Ecto neural progenitor cell (in vitro differentiated cells): Measurements from ENCODE around the gene SMIM35.

Source experiments
- DNase-seq: peaks from one replicate; pipeline ENCODE4 v3.0.0-alpha.2; 2018; ENCODE audit warnings: low spot score

The SMIM35 gene

GRCh38 chr11:118109231-118109630, 22.5 kb upstream of the SMIM35 start:
- no peak for DNase-seq

- DNase-seq, result no peak
Measured at GRCh38 chr11:118108513-118108912, 21.8 kb upstream of the SMIM35 start.

GRCh38 chr11:118106789-118107335, 20.1 kb upstream of the SMIM35 start:
- no peak for DNase-seq

GRCh38 chr11:118105657-118106305, 19.0 kb upstream of the SMIM35 start:
- no peak for DNase-seq

- DNase-seq, result no peak
Measured at GRCh38 chr11:118104491-118104890, 17.7 kb upstream of the SMIM35 start.

- no peak for DNase-seq
Measured at GRCh38 chr11:118102721-118103261, 16.0 kb upstream of the SMIM35 start.

- DNase-seq, result no peak
Measured at GRCh38 chr11:118100691-118101232, 14.0 kb upstream of the SMIM35 start.

- DNase-seq, result no peak
Measured at GRCh38 chr11:118099838-118100556, 13.2 kb upstream of the SMIM35 start.

GRCh38 chr11:118098996-118099837, 12.5 kb upstream of the SMIM35 start:
- no peak for DNase-seq

- no peak for DNase-seq
Measured at GRCh38 chr11:118095967-118096367, 9.2 kb upstream of the SMIM35 start.

- no peak for DNase-seq
Measured at GRCh38 chr11:118095493-118095892, 8.7 kb upstream of the SMIM35 start.

- DNase-seq, result no peak
Measured at GRCh38 chr11:118092907-118093571, 6.3 kb upstream of the SMIM35 start.

- DNase-seq, result no peak
Measured at GRCh38 chr11:118091690-118092089, 4.9 kb upstream of the SMIM35 start.

- no peak for DNase-seq
Measured at GRCh38 chr11:118090545-118091162, 3.9 kb upstream of the SMIM35 start.

GRCh38 chr11:118088531-118088930, 1.8 kb upstream of the SMIM35 start:
- DNase-seq, result no peak

- no peak for DNase-seq
Measured at GRCh38 chr11:118087931-118088330, 1.2 kb upstream of the SMIM35 start.

- DNase-seq, result no peak
Measured at GRCh38 chr11:118084656-118085055, 2.1 kb downstream of the SMIM35 start.

GRCh38 chr11:118084247-118084646, 2.5 kb downstream of the SMIM35 start:
- DNase-seq, result no peak

GRCh38 chr11:118082880-118083552, 3.7 kb downstream of the SMIM35 start:
- DNase-seq, result no peak

GRCh38 chr11:118081241-118081958, 5.4 kb downstream of the SMIM35 start:
- DNase-seq, result no peak
